Measurements from ENCODE around the gene TIMP4. TPM values are rescaled to one million over a fixed set of nuclear protein-coding genes. Genes with fewer than 3 reads are reported as not detected.

The TIMP4 gene
- total RNA-seq, 4 donors from 2014 or later, result 6.9 to 24.5 (median 16.5) TPM

DNA sequence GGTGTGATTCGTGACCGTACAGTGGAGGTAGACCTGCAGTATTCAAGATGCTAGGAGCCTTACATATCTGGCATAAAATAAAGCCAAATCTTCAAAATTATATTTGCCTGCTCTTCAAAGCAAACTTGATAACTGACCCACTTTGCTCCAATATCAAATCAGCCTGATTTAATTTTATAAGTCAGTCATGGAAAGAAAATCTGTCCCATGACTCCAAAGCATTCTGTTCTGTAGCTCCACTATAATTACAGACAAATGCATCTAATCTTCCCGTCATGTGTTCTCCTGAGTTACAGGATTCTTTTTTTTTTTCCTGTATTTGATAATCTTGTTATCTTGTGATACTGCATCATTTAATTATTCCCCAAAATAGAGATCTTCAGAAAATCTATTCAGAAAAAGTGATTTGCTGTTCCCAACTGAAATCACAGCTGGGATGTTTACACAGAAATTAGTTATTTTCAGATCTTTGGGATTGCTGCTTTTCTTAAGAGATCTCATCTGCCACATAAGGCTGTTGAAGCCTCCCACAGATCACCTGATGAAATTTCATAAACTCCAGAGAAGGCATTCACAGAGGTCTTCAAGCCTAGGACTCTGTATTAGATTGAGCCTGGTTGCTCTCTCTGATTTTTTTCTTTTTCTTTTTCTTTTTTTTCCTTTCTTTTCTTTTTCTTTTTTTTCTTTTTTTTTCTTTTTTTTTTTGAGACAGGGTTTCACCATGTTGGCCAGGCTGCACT lies 27.2 kb downstream of the TIMP4 start:
- 82% methylated on average over 3 of the region's 3 CpGs for WGBS
- no peaks in the 10 kb centered on the region for H3K36me3 ChIP-seq
- H3K4me1 ChIP-seq, result no peaks in the 10 kb centered on the region
- no peak overlapping the region for H3K4me3 ChIP-seq
- H3K27ac ChIP-seq, result no peak overlapping the region
- no peaks in the 10 kb centered on the region for H3K27me3 ChIP-seq
- DNase-seq (ENCODE audit: low spot score in 2 of 2), result no peak
- H3K9me3 ChIP-seq, result no peaks in the 10 kb centered on the region
- TF ChIP-seq, protein P1, sequence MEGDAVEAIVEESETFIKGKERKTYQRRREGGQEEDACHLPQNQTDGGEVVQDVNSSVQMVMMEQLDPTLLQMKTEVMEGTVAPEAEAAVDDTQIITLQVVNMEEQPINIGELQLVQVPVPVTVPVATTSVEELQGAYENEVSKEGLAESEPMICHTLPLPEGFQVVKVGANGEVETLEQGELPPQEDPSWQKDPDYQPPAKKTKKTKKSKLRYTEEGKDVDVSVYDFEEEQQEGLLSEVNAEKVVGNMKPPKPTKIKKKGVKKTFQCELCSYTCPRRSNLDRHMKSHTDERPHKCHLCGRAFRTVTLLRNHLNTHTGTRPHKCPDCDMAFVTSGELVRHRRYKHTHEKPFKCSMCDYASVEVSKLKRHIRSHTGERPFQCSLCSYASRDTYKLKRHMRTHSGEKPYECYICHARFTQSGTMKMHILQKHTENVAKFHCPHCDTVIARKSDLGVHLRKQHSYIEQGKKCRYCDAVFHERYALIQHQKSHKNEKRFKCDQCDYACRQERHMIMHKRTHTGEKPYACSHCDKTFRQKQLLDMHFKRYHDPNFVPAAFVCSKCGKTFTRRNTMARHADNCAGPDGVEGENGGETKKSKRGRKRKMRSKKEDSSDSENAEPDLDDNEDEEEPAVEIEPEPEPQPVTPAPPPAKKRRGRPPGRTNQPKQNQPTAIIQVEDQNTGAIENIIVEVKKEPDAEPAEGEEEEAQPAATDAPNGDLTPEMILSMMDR (IDR thresholded peaks at IDR 0.05), result no peak
- TF ChIP-seq EP300 (IDR thresholded peaks at IDR 0.05) (no peak), POLR2AphosphoS5 (IDR thresholded peaks at IDR 0.05) (no peak), POLR2A (IDR thresholded peaks at IDR 0.05) (no peak)

DNA sequence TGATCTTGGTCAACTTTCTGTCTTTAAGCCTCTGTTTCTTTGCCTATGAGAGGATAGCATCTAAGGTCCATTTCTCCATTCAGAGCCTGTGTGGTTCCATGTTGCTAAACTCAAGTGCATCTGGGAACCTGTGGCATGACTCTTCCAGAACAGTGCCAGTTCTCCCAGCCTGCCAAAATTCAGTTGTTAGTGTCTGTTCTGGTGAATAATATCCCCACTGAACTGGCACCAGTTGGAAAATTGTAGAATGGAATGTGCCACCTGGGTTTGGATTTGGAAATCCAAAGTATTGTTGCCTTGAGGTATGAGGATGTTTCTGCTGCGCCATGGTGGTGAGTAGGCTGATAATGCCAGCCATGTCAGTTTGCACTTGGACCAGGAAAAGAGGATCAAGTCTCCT lies 31.3 kb downstream of the TIMP4 start:
- WGBS, result 73% methylated on average over 1 of the region's 1 CpG
- Histone ChIP-seq H3K9me3 (no peaks in the 10 kb centered on the region), H3K27me3 (no peaks in the 10 kb centered on the region), H3K36me3 (no peaks in the 10 kb centered on the region), H3K4me1 (no peaks in the 10 kb centered on the region), H3K27ac (no peak overlapping the region), H3K4me3 (no peak overlapping the region)
- DNase-seq (ENCODE audit: low spot score in 2 of 2), result no peak
- TF ChIP-seq POLR2AphosphoS5 (IDR thresholded peaks at IDR 0.05) (no peak), POLR2A (IDR thresholded peaks at IDR 0.05) (no peak), EP300 (IDR thresholded peaks at IDR 0.05) (no peak)
- TF ChIP-seq, protein P1 (IDR thresholded peaks at IDR 0.05), result no peak

DNA sequence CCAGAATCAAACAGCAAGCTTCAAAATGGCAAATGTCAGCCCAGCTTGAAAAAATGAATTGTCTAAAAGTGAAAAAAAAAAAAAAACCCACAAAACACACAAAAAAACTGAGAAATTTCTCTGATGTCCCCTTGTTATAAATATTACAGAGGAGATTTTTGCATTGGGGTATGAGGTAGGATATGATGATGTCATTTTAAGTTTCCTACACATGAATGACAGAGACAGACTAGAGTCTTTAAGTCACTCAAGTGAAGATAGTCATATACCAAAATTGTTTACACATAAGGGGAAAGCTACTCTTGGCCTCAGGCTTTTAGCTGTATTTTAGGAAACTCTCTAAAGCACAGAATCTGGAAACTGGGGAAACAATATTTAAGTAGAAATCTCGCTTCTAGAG lies 32.9 kb downstream of the TIMP4 start:
- H3K27ac ChIP-seq, result no peak overlapping the region
- no peak overlapping the region for H3K4me3 ChIP-seq
- no peaks in the 10 kb centered on the region for H3K4me1 ChIP-seq
- no peaks in the 10 kb centered on the region for H3K9me3 ChIP-seq
- TF ChIP-seq POLR2A (IDR thresholded peaks at IDR 0.05) (no peak), EP300 (IDR thresholded peaks at IDR 0.05) (no peak), POLR2AphosphoS5 (IDR thresholded peaks at IDR 0.05) (no peak)
- TF ChIP-seq, protein P1 (IDR thresholded peaks at IDR 0.05), result no peak
- H3K36me3 ChIP-seq, result no peaks in the 10 kb centered on the region
- no peaks in the 10 kb centered on the region for H3K27me3 ChIP-seq
- WGBS, result 78% methylated on average over 1 of the region's 1 CpG
- DNase-seq (ENCODE audit: low spot score in 2 of 2), result no peak

DNA sequence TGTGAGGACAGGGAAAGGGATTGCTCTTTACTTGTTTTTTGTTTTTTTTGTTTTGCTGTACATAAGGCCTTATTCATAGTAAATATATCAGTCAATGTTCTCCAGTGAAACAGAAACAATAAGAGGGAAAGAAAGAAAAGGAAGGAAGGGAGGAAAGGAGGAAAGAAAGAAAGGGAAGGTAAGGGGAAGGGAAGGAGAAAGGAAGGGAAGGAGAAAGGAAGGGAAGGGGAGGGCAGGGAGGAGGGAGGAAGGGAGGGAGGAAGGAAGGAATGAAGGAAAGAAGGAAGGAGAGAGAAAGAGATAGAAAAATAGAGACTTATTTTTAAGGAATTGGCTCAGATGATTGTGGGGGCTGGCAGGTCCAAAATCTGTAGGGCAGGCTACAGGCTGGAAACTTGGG lies 37.2 kb downstream of the TIMP4 start:
- no peak for DNase-seq (ENCODE audit: low spot score in 2 of 2)
- Histone ChIP-seq H3K36me3 (no peaks in the 10 kb centered on the region), H3K27ac (no peak overlapping the region), H3K27me3 (no peaks in the 10 kb centered on the region), H3K4me1 (no peaks in the 10 kb centered on the region), H3K4me3 (no peak overlapping the region), H3K9me3 (no peaks in the 10 kb centered on the region)
- TF ChIP-seq, protein P1 (IDR thresholded peaks at IDR 0.05), result no peak
- no peak for TF ChIP-seq POLR2AphosphoS5 (IDR thresholded peaks at IDR 0.05)
- TF ChIP-seq POLR2A (IDR thresholded peaks at IDR 0.05), result no peak
- no peak for TF ChIP-seq EP300 (IDR thresholded peaks at IDR 0.05)

DNA sequence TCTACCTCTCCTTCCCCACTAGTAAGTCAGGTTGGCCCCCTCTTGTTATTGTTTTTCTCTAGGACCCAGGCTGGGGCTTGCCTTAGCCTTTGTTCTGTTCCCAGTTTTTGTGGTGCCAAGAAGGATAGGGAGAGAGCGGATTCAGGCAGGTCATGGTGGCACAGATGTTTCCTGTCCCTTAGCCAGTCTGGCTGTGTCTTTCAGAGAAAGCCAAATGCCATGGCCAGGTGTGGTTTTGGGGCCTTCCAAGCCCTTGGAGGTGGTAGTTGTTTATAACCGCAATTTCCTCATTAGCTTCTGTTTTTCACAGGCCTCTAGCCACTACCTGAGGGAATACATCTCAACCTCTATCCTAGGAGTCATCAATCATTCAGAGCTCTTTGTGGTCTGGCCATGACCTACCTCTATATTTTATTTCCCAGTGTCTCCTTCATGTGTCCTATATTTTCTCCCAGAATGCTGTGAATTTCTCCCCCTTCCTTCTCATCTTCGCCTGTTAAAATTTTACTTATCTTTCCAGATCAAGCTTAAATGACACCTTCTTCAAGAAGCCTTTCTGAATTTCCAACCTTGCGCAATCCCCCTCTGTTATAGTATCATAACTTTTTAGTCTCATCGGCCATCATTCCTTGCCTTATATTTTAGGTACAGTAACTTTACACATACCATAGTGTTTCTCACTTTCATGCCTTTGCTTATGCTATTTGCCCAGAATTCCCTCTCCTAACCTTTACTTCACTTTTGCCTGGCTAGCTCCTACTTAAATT lies 38.2 kb downstream of the TIMP4 start:
- Histone ChIP-seq H3K36me3 (no peaks in the 10 kb centered on the region), H3K9me3 (no peaks in the 10 kb centered on the region), H3K27ac (no peak overlapping the region), H3K4me3 (no peak overlapping the region), H3K27me3 (no peaks in the 10 kb centered on the region), H3K4me1 (no peaks in the 10 kb centered on the region)
- no peak for DNase-seq (ENCODE audit: low spot score in 2 of 2)
- WGBS, result 60% methylated on average over 5 of the region's 5 CpGs
- TF ChIP-seq, protein P1 (IDR thresholded peaks at IDR 0.05), result no peak
- TF ChIP-seq POLR2A (IDR thresholded peaks at IDR 0.05) (no peak), EP300 (IDR thresholded peaks at IDR 0.05) (no peak), POLR2AphosphoS5 (IDR thresholded peaks at IDR 0.05) (no peak)

Measured in suprapubic skin (tissue), 4 donors.